Fibroblast of lung (primary cell): ENCODE measurements around the gene ADARB1. TPM values are rescaled to one million over a fixed set of nuclear protein-coding genes. Genes with fewer than 3 reads are reported as not detected.
A peak's percentile ranks its signal among the peaks of the same experiment; 100 is the strongest.

Source experiments
- DNase-seq, 2 donors: peaks; one replicate each; pipeline versions ENCODE4 v3.0.0 to v3.0.0-alpha.2; 2010; ENCODE audit warnings: low read depth in 2 of 2
- H2AFZ ChIP-seq: 2 replicates; pipeline ENCODE4 v1.5.1; 2012; ENCODE audit warnings: low read length, control low read depth, inconsistent platforms
- H3K27ac ChIP-seq: 2 replicates; pipeline ENCODE4 v1.5.1; 2011; ENCODE audit warnings: low read length, control low read depth; ENCODE audit not compliant: insufficient read depth
- H3K27me3 ChIP-seq: 2 replicates; pipeline ENCODE4 v1.5.1; 2011; ENCODE audit warnings: mild to moderate bottlenecking, low read length; ENCODE audit not compliant: control insufficient read depth, insufficient read depth
- H3K36me3 ChIP-seq: 2 replicates; pipeline ENCODE4 v1.5.1; 2011; ENCODE audit warnings: low read length; ENCODE audit not compliant: control insufficient read depth, insufficient read depth
- H3K4me1 ChIP-seq: 2 replicates; pipeline ENCODE4 v1.5.1; 2011; ENCODE audit warnings: low read length; ENCODE audit not compliant: control insufficient read depth, insufficient read depth; ENCODE audit errors: extremely low read depth
- H3K4me2 ChIP-seq: 2 replicates; pipeline ENCODE4 v1.5.1; 2011; ENCODE audit warnings: low read length, control low read depth; ENCODE audit not compliant: insufficient read depth; ENCODE audit errors: extremely low read depth
- H3K4me3 ChIP-seq, 4 experiments: fragments of 200-600 bp in 1 of 4; sonication (generic) in 1 of 4; replicated peaks in 1 of 4; 2 replicates each; pipeline ENCODE4 v1.5.1; 2011 to 2016; ENCODE audit warnings: low read length in 4 of 4, low read depth in 3 of 4, mild to moderate bottlenecking in 3 of 4, control low read depth in 2 of 4, inconsistent platforms in 1 of 4, mixed read lengths in 1 of 4; ENCODE audit not compliant: insufficient read depth in 1 of 4; ENCODE audit errors: control extremely low read depth in 1 of 4
- H3K79me2 ChIP-seq: 2 replicates; pipeline ENCODE4 v1.5.1; 2012; ENCODE audit warnings: mild to moderate bottlenecking, low read length, inconsistent platforms; ENCODE audit not compliant: control insufficient read depth, insufficient read depth
- H3K9ac ChIP-seq: 2 replicates; pipeline ENCODE4 v1.5.1; 2011; ENCODE audit warnings: mild to moderate bottlenecking, low read length, control low read depth; ENCODE audit not compliant: insufficient read depth
- H3K9me3 ChIP-seq: 2 replicates; pipeline ENCODE4 v1.5.1; 2012; ENCODE audit warnings: low read depth, low read length; ENCODE audit not compliant: control insufficient read depth, insufficient read depth
- H4K20me1 ChIP-seq: 2 replicates; pipeline ENCODE4 v1.5.1; 2011; ENCODE audit warnings: low read length; ENCODE audit not compliant: control insufficient read depth, insufficient read depth; ENCODE audit errors: extremely low read depth
- CTCF ChIP-seq, 2 donors: IDR thresholded peaks in 1 of 2; conservative IDR thresholded peaks in 1 of 2; 1 replicate in 1 of 2; 2 replicates in 1 of 2; pipeline ENCODE4 v1.5.1; 2011 to 2012; ENCODE audit warnings: low read length in 2 of 2, control low read depth in 1 of 2, inconsistent platforms in 1 of 2, low read depth in 1 of 2, mild to moderate bottlenecking in 1 of 2
- EZH2 ChIP-seq: IDR thresholded peaks from 2 replicates; pipeline ENCODE4 v1.5.1; 2012; ENCODE audit warnings: low read length, control low read depth, mild to moderate bottlenecking; ENCODE audit errors: missing control alignments
- polyA plus RNA-seq, 2 donors: library from polyadenylated mRNA; depleted of rRNA in 1 of 2; stranded (reverse) in 1 of 2; unstranded in 1 of 2; fragments of >200 nt; gene quantifications; 2 replicates each; pipeline ENCODE4 v1.2.1, GENCODE V29; 2011 to 2012; ENCODE audit warnings: missing spikeins in 1 of 2
- total RNA-seq: library from RNA; depleted of rRNA; stranded (reverse); fragments of >200 nt; gene quantifications from 2 replicates; pipeline ENCODE4 v1.2.1, GENCODE V29; 2014

ADARB1 gene
- total and polyA plus RNA-seq, 2 donors (not counting 1 experiment from before 2014, with no cell fraction given) = 20.2 to 25.3 TPM

GRCh38 chr21:45223236-45224185, 149.1 kb downstream of the ADARB1 start:
- Histone ChIP-seq H3K9me3 (no peaks in the 10 kb centered on the region), H3K27ac (no peak overlapping the region), H3K36me3 (no peaks in the 10 kb centered on the region), H2AFZ (no peak overlapping the region), H3K9ac (no peak overlapping the region), H3K79me2 (no peaks in the 10 kb centered on the region), H3K4me2 (no peak overlapping the region), H3K4me1 (peaks cover 7% of the 10 kb centered on the region), H3K27me3 (peaks cover 10% of the 10 kb centered on the region), H3K4me3 (no peak overlapping the region), H4K20me1 (no peaks in the 10 kb centered on the region)
- DNase-seq = no peak
- no peak for TF ChIP-seq CTCF (conservative IDR thresholded peaks at IDR 0.05 in 1 of 2, IDR thresholded peaks at IDR 0.05 in 1 of 2; ENCODE audit: low read depth in 1 of 2, low read length in 2 of 2)

- Histone ChIP-seq H3K4me2 (no peak overlapping the region), H3K27me3 (peaks cover 10% of the 10 kb centered on the region), H3K9me3 (no peaks in the 10 kb centered on the region), H2AFZ (no peak overlapping the region), H3K4me1 (peaks cover 11% of the 10 kb centered on the region), H3K27ac (no peak overlapping the region), H4K20me1 (no peaks in the 10 kb centered on the region), H3K79me2 (no peaks in the 10 kb centered on the region), H3K4me3 (no peak overlapping the region), H3K9ac (no peak overlapping the region), H3K36me3 (no peaks in the 10 kb centered on the region)
- TF ChIP-seq EZH2 (no peak), CTCF (conservative IDR thresholded peaks at IDR 0.05 in 1 of 2, IDR thresholded peaks at IDR 0.05 in 1 of 2; ENCODE audit: low read depth in 1 of 2, low read length in 2 of 2) (no peak)
- DNase-seq = peak; percentile 17 to 19
Measured at GRCh38 chr21:45224189-45224938, 150.0 kb downstream of the ADARB1 start.

GRCh38 chr21:45225041-45225740, 150.8 kb downstream of the ADARB1 start:
- Histone ChIP-seq H2AFZ (no peak overlapping the region), H3K4me2 (no peak overlapping the region), H3K27me3 (peaks cover 10% of the 10 kb centered on the region), H4K20me1 (no peaks in the 10 kb centered on the region), H3K4me3 (no peak overlapping the region), H3K9me3 (no peaks in the 10 kb centered on the region), H3K27ac (no peak overlapping the region), H3K79me2 (no peaks in the 10 kb centered on the region), H3K36me3 (no peaks in the 10 kb centered on the region), H3K9ac (no peak overlapping the region), H3K4me1 (peaks cover 11% of the 10 kb centered on the region)
- DNase-seq = no peak
- TF ChIP-seq EZH2 (no peak), CTCF (conservative IDR thresholded peaks at IDR 0.05 in 1 of 2, IDR thresholded peaks at IDR 0.05 in 1 of 2; ENCODE audit: low read depth in 1 of 2, low read length in 2 of 2) (no peak)
